HEK293T (cell line): Measurements from ENCODE around the gene GMDS.

ENCODE experiments used
- BHLHE40 ChIP-seq: fragments of 450-650 bp; IDR thresholded peaks from 2 replicates; pipeline ENCODE4 v1.6.1; 2016; ENCODE audit warnings: mild to moderate bottlenecking, moderate library complexity, borderline replicate concordance
- NFRKB ChIP-seq: fragments of 450-650 bp; IDR thresholded peaks from 2 replicates; pipeline ENCODE4 v1.6.1; 2016; ENCODE audit warnings: mild to moderate bottlenecking, moderate library complexity

GRCh38 chr6:2224847-2225382 lies 20.5 kb downstream of the GMDS start:
- no peak for TF ChIP-seq NFRKB
- TF ChIP-seq BHLHE40: no peak
